Trophoblast cell (in vitro differentiated cells and primary cell): ENCODE data around the gene ZBTB37.
A peak's percentile ranks its signal among the peaks of the same experiment; 100 is the strongest.
"Not testable (repeated sequence)": the region's sequence is repeated elsewhere in the genome, so short reads cannot be mapped to it uniquely, and the experiment has no call there.

ENCODE experiments used
- DNase-seq, 2 donors: peaks; one replicate each; pipeline ENCODE4 v3.0.0-alpha.2; 2016
- H2AFZ ChIP-seq: 2 replicates; pipeline ENCODE4 v1.6.1; 2013; ENCODE audit warnings: low read length, moderate library complexity, mild to moderate bottlenecking; ENCODE audit not compliant: insufficient read depth, poor library complexity
- H2AK5ac ChIP-seq: 2 replicates; pipeline ENCODE4 v1.6.1; 2013; ENCODE audit warnings: mild to moderate bottlenecking, low read length
- H2BK120ac ChIP-seq: 2 replicates; pipeline ENCODE4 v1.6.1; 2013; ENCODE audit warnings: low read length, mild to moderate bottlenecking, moderate library complexity; ENCODE audit not compliant: insufficient read depth, poor library complexity
- H2BK12ac ChIP-seq: 2 replicates; pipeline ENCODE4 v1.6.1; 2013; ENCODE audit warnings: mild to moderate bottlenecking, low read length, moderate library complexity
- H2BK5ac ChIP-seq: 2 replicates; pipeline ENCODE4 v1.6.1; 2013; ENCODE audit warnings: low read length, low read depth, moderate library complexity, mild to moderate bottlenecking; ENCODE audit not compliant: poor library complexity
- H3K14ac ChIP-seq: 2 replicates; pipeline ENCODE4 v1.6.1; 2013; ENCODE audit warnings: mild to moderate bottlenecking, low read length
- H3K18ac ChIP-seq: 2 replicates; pipeline ENCODE4 v1.6.1; 2013; ENCODE audit warnings: mild to moderate bottlenecking, low read length
- H3K23ac ChIP-seq: 2 replicates; pipeline ENCODE4 v1.6.1; 2013; ENCODE audit warnings: low read length
- H3K27ac ChIP-seq: 2 replicates; pipeline ENCODE4 v1.5.1; 2013; ENCODE audit warnings: low read depth, mild to moderate bottlenecking, inconsistent platforms, low read length, moderate library complexity
- H3K27me3 ChIP-seq: 2 replicates; pipeline ENCODE4 v1.6.1; 2013; ENCODE audit warnings: inconsistent platforms, mild to moderate bottlenecking, low read length, moderate library complexity; ENCODE audit not compliant: insufficient read depth
- H3K36me3 ChIP-seq, 2 experiments: 1 replicate in 1 of 2; 2 replicates in 1 of 2; pipeline ENCODE4 v1.6.1; 2013; ENCODE audit warnings: low read length in 2 of 2, mild to moderate bottlenecking in 2 of 2, moderate library complexity in 1 of 2; ENCODE audit not compliant: insufficient read depth in 2 of 2, control insufficient read depth in 1 of 2
- H3K4ac ChIP-seq: 2 replicates; pipeline ENCODE4 v1.6.1; 2013; ENCODE audit warnings: low read depth, mild to moderate bottlenecking, low read length, moderate library complexity
- H3K4me1 ChIP-seq, 2 experiments: 1 replicate in 1 of 2; 2 replicates in 1 of 2; pipeline ENCODE4 v1.6.1; 2013; ENCODE audit warnings: low read length in 2 of 2, mild to moderate bottlenecking in 2 of 2, moderate library complexity in 1 of 2; ENCODE audit not compliant: insufficient read depth in 2 of 2, control insufficient read depth in 1 of 2
- H3K4me2 ChIP-seq: 2 replicates; pipeline ENCODE4 v1.6.1; 2013; ENCODE audit warnings: inconsistent platforms, mild to moderate bottlenecking, low read length, moderate library complexity
- H3K4me3 ChIP-seq: 2 replicates; pipeline ENCODE4 v1.5.1; 2013; ENCODE audit warnings: mild to moderate bottlenecking, low read depth, low read length, inconsistent platforms
- H3K79me1 ChIP-seq: one replicate; pipeline ENCODE4 v1.6.1; 2013; ENCODE audit warnings: low read length
- H3K79me2 ChIP-seq: 2 replicates; pipeline ENCODE4 v1.6.1; 2013; ENCODE audit warnings: low read length, mild to moderate bottlenecking; ENCODE audit not compliant: control insufficient read depth, insufficient read depth, poor library complexity
- H3K9ac ChIP-seq: 2 replicates; pipeline ENCODE4 v1.6.1; 2013; ENCODE audit warnings: mild to moderate bottlenecking, low read length
- H3K9me3 ChIP-seq: 2 replicates; pipeline ENCODE4 v1.6.1; 2013; ENCODE audit warnings: low read depth, mild to moderate bottlenecking, control low read depth, inconsistent platforms, low read length; ENCODE audit not compliant: insufficient read depth
- H4K12ac ChIP-seq: 2 replicates; pipeline ENCODE4 v1.6.1; 2013; ENCODE audit warnings: low read depth, mild to moderate bottlenecking, low read length, moderate library complexity
- H4K8ac ChIP-seq: 2 replicates; pipeline ENCODE4 v1.6.1; 2013; ENCODE audit warnings: low read depth, mild to moderate bottlenecking, low read length, moderate library complexity
- H4K91ac ChIP-seq: one replicate; pipeline ENCODE4 v1.6.1; 2013; ENCODE audit warnings: low read depth, mild to moderate bottlenecking, low read length, moderate library complexity
- WGBS: extraction: QIAGEN DNeasy Blood & Tissue Kit; methylation state at CpG from one replicate; pipeline ENCODE4 v1.1.7; 2013; ENCODE audit warnings: missing lambda C conversion rate; ENCODE audit not compliant: insufficient read length, insufficient coverage; ENCODE audit errors: extremely low coverage; 5-methylcytosine and 5-hydroxymethylcytosine counted together

The ZBTB37 gene

GRCh38 chr1:173859547-173859946, 8.6 kb upstream of the ZBTB37 start:
- H2AK5ac ChIP-seq: not testable (repeated sequence)
- no CpG with 5 or more reads among the region's 5 CpGs for WGBS
- H3K36me3 ChIP-seq: peaks cover 8 to 27% of the 10 kb centered on the region in 2 experiments

GRCh38 chr1:173860065-173860464, 8.1 kb upstream of the ZBTB37 start:
- no CpG with 5 or more reads among the region's 1 CpG for WGBS

More at GRCh38 chr1:173859547-173859946, 8.6 kb upstream of the ZBTB37 start:
- H4K8ac ChIP-seq, H2BK12ac ChIP-seq, H3K23ac ChIP-seq, H3K4me1 ChIP-seq, H3K14ac ChIP-seq, H3K27me3 ChIP-seq, H4K91ac ChIP-seq, H3K4me3 ChIP-seq, H3K79me1 ChIP-seq, H4K12ac ChIP-seq, H3K9me3 ChIP-seq, DNase-seq, H2AFZ ChIP-seq, H3K4me2 ChIP-seq, H2BK5ac ChIP-seq, H2BK120ac ChIP-seq, H3K4ac ChIP-seq, H3K79me2 ChIP-seq, H3K27ac ChIP-seq, H3K18ac ChIP-seq, H3K9ac ChIP-seq: not testable (repeated sequence)

GRCh38 chr1:173861731-173862145, 6.4 kb upstream of the ZBTB37 start:
- no peak overlapping the region for H4K12ac ChIP-seq
- no peak overlapping the region for H3K18ac ChIP-seq
- no peak overlapping the region for H2AFZ ChIP-seq
- no CpG with 5 or more reads among the region's 7 CpGs for WGBS
- H4K8ac ChIP-seq: no peak overlapping the region
- no peak overlapping the region for H3K4me3 ChIP-seq
- peak in 1 of 2 donors; percentile 6 for DNase-seq
- H2AK5ac ChIP-seq: no peak overlapping the region
- H3K79me2 ChIP-seq: no peaks in the 10 kb centered on the region
- H3K4ac ChIP-seq: no peak overlapping the region
- no peaks in the 10 kb centered on the region for H3K79me1 ChIP-seq
- no peak overlapping the region for H2BK5ac ChIP-seq
- no peak overlapping the region for H2BK120ac ChIP-seq
- no peak overlapping the region for H3K4me2 ChIP-seq
- H3K9me3 ChIP-seq: no peaks in the 10 kb centered on the region
- H3K23ac ChIP-seq: no peak overlapping the region
- no peak overlapping the region for H3K9ac ChIP-seq
- H3K14ac ChIP-seq: no peak overlapping the region
- no peaks in the 10 kb centered on the region for H3K4me1 ChIP-seq
- no peaks in the 10 kb centered on the region for H3K27me3 ChIP-seq
- no peak overlapping the region for H2BK12ac ChIP-seq
- H3K27ac ChIP-seq: no peak overlapping the region
- H3K36me3 ChIP-seq: peaks cover 12 to 28% of the 10 kb centered on the region in 2 experiments
- H4K91ac ChIP-seq: no peak overlapping the region

More at GRCh38 chr1:173860065-173860464, 8.1 kb upstream of the ZBTB37 start:
- H3K79me2 ChIP-seq: no peaks in the 10 kb centered on the region
- no peak overlapping the region for H3K9ac ChIP-seq
- H3K79me1 ChIP-seq: no peaks in the 10 kb centered on the region
- H4K12ac ChIP-seq: no peak overlapping the region
- no peak overlapping the region for H3K4me2 ChIP-seq
- no peak overlapping the region for H4K8ac ChIP-seq
- H3K4me3 ChIP-seq: no peak overlapping the region
- H2BK5ac ChIP-seq: no peak overlapping the region
- H2AK5ac ChIP-seq: no peak overlapping the region
- H3K27me3 ChIP-seq: no peaks in the 10 kb centered on the region
- no peaks in the 10 kb centered on the region for H3K9me3 ChIP-seq
- peaks cover 12 to 31% of the 10 kb centered on the region in 2 experiments for H3K36me3 ChIP-seq
- H3K14ac ChIP-seq: no peak overlapping the region
- no peak overlapping the region for H2BK120ac ChIP-seq
- no peak overlapping the region for H3K4ac ChIP-seq
- no peak overlapping the region for H4K91ac ChIP-seq
- H3K27ac ChIP-seq: no peak overlapping the region
- DNase-seq: no peak
- no peak overlapping the region for H2BK12ac ChIP-seq
- H3K4me1 ChIP-seq: no peaks in the 10 kb centered on the region
- H2AFZ ChIP-seq: no peak overlapping the region
- no peak overlapping the region for H3K23ac ChIP-seq
- no peak overlapping the region for H3K18ac ChIP-seq

- H3K4ac ChIP-seq, H3K23ac ChIP-seq, H3K4me2 ChIP-seq, H4K8ac ChIP-seq, DNase-seq, H3K27ac ChIP-seq, H3K79me1 ChIP-seq, H3K27me3 ChIP-seq, H3K9ac ChIP-seq, H3K79me2 ChIP-seq, H3K4me1 ChIP-seq, H3K14ac ChIP-seq, H3K4me3 ChIP-seq, H3K18ac ChIP-seq, H2BK5ac ChIP-seq, H2AK5ac ChIP-seq, H2BK120ac ChIP-seq, H2AFZ ChIP-seq, H4K91ac ChIP-seq, H3K9me3 ChIP-seq, H2BK12ac ChIP-seq: not testable (repeated sequence)
- no CpG with 5 or more reads among the region's 13 CpGs for WGBS
- Histone ChIP-seq H3K36me3 (peaks cover 13 to 28% of the 10 kb centered on the region in 2 experiments), H4K12ac (peak overlapping the region; percentile 68)
Measured at GRCh38 chr1:173862146-173862768, 5.9 kb upstream of the ZBTB37 start.
